ENCODE measurements around the gene POLE3.
"Not testable (repeated sequence)": the region's sequence is repeated elsewhere in the genome, so short reads cannot be mapped to it uniquely, and the experiment has no call there.

Gene POLE3

DNA sequence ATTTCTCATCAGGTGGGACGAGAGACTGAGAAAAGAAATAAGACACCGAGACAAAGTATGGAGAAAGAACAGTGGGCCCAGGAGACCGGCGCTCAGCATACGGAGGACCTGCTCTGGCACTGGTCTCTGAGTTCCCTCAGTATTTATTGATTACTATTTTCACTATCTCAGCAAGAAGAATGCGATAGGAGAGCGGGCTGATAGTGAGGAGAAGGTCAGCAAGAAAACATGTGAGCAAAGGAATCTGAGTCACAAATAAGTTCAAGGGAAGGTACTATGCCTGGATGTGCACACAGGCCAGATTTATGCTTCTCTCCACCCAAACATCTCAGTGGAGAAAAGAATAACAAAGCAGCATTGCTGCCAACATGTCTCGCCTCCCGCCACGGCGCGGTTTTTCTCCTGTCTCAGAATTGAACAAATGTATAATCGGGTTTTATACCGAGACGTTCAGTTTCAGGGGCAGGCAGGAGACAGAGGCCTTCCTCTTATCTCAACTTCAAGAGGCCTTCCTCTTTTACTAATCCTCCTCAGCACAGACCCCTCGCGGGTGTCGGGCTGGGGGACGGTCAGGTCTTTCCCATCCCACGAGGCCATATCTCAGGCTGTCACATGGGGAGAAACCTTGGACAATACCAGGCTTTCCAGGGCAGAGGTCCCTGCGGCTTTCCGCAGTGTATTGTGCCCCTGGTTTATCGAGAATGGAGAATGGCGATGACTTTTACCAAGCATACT is 31.2 kb downstream of the POLE3 start:
- in situ Hi-C loops (cut with HindIII; ENCODE audit: low sequenced_read_pairs): not testable (repeated sequence)

DNA sequence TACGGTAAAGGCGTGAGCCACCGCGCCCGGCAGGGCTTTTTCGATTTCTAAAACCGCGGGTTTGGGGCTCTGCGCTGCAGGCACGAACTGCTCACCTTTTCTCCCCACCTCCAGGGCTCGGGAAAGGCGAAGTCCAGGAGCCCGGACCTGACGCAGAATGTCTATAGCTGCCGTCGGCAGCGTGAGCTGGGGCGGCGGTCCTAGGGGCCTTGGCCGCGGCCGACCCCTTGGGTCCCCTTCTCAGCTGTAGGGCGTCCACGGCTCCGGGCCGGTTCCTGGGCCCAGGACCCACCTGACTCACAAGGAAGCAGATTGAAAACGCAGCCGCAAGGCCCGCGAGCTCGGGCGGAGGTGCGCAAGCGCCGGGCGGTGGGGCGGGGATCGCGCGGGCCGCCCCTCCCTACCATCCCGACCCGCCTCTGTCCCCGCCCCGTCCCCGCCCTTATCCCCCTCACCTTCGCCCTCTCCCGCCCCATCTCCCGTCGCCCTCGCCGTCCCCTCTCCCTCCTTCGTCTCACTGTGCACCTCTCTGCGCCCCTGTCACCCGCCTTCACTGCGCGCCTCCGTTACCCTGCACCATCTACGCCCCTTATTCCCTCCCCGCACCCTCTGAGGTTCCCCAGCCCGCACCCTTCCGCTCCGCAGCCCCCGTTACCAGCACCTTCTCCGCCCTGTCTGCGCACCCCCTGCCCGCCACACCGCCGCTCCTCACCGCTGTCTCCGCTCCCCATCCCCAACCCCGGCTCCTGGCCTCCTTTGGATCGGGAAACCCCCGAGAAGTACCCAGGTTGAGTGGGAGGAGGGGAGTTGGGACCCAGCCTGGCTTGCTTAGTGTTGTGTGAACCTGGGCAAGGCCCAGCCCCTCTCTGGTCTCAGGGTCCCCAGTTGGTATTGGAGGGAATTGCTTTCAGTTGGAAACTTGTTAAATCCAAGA is 33.6 kb downstream of the POLE3 start, which contains the start of gene HDHD3:
Gene HDHD3, minus strand, starts transcription at position 353 of the 934 bp plus-strand sequence. CDS start 2,632 bp downstream, outside the sequence.
- in situ Hi-C loops (cut with HindIII; ENCODE audit: low sequenced_read_pairs): no loop called here

DNA sequence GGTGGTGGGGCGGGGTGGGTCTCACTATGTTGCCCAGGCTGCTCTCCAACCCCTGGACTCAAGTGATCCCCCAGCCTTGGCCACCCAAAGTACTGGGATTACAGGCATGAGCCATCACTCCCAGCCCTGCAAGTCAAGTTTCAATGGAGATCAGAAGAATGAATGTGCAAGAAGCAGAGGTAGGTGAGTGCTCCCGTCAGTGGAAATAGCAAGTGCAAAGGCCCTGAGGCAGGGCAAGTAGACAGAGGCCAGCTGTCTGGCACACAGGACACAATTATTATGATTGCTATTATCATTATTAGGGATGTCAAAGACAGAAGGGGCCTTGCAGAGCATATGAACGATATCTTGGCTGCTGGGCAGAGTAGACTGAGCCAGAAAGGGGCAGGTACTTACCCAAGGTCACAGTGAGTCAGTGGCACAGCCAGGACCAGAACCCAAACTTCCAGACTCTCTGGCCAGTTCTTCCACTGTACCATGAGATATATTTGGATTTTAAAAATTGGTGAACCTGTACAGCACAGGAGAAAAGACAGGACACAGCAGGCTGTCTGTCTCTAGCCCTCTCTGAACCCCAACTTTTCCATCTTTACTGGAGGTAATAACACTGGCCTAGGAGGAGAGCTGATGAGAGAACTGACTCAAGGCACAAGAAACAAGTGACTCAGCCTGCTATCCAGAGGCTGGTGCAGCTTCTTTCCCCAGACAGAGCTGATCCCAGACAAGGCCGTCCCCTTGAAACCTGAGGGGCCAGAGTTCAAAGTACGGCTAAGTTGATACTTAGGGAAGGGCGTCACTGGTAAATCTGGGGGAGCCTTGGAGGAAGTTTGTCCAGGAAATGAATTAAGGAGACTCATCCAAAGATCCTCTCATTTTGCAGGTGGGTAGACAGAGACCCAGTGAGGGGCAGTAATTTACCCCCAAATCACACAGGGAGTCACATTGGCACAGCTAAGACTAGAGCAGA is 35.1 kb downstream of the POLE3 start:
- in situ Hi-C loops (cut with HindIII; ENCODE audit: low sequenced_read_pairs): no loop called here

DNA sequence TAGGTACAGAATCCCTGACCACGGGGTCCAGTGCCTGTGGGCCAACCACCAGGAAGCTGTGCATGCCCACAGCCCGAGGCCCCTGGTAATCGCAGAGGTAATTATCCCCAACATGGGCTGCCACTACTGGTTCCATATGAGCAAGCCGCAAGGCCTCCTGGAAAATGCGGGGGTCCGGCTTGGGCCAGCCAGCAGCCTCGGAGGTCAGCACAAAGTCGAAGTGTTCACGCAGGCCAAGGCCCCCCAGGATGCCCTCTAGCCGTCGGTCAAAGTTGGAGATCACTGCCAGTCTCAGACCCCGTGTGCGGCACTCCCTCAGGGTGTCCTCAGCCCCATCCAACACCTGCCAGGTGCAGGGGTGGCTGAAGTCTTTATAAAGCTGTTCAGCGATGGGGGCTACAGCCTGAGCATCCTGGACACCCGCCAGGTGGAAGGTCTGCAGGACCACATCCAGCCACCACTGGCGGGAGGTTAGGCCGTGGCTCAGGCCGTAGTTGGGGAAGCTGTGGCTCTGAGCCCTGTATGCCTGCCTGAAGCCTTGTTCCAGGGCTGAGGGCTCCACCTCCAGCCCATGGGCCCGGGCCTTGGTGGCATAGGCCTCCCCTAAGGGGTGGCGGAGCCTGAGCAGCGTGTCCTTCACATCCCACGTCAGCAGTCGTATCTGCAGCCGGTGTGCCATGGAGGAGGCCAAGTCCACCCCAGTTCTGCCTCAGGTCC is 36.6 kb downstream of the POLE3 start:
- in situ Hi-C loops (cut with HindIII; ENCODE audit: low sequenced_read_pairs): no loop called here

DNA sequence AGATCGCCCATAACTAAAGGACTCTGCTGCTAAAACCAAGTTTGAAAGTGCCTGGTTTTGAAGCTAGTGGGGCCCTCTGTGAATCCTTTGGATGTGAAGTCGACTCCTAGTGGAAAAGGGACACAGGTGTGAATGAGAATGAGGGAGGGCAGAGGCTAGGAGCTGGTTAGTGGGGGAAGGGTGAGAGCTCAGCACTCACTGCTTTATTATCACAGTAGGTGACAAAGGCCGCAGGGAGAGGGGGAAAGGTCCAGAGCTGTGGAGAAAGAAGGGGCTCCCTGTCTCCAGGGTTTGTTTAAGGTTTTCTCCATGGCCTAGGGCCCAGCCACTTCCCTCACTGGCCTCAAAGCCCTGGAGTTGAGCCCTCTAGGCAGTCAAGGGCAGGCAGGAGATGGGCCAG is 37.2 kb downstream of the POLE3 start:
- in situ Hi-C loops (cut with HindIII; ENCODE audit: low sequenced_read_pairs): no loop called here

DNA sequence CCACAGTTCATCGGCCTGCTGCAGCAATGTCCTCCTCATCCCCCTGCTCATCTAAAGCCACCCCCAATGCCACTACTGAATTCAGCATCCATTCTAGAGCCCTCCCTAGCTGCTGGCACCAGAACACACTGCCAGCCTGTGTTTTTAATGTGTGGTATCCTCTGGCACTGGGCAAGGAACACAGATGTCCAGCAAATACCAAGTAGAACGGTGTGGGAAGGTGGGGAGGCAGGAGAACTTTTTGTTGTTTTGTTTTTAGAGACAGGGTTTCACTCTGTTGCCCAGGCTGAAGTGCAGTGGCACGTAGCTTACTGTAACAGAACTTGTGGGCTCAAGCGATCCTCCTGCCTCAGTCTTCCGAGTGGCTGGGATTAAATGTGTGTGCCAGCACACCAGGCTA is 38.4 kb downstream of the POLE3 start:
- in situ Hi-C loops (cut with HindIII; ENCODE audit: low sequenced_read_pairs): no loop called here

DNA sequence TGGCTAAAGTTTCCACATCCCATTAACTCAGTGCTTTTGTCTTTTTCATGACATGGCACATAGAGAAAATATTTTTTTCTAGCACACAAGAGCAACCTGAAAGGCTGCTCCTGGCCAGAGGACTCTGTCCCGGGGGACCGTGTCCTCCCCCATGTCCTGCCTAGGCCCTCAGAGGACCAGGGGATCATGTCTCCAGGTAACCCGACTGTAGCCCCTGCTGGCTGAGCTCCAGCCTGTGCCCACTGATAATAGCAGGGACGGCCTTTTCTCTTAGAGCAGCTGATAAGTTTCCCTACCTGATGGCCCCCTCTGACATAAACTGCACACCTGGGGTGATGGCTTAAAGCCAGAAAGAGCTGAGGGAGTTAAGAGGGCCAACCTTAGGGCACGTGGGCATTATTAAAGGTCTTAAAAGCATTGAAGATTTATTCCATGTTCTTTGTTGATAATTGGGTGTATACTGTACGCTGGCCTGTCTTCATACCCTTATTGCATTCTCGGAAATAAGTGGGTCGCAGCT is 39.6 kb downstream of the POLE3 start:
- in situ Hi-C loops (cut with HindIII; ENCODE audit: low sequenced_read_pairs): no loop called here

DNA sequence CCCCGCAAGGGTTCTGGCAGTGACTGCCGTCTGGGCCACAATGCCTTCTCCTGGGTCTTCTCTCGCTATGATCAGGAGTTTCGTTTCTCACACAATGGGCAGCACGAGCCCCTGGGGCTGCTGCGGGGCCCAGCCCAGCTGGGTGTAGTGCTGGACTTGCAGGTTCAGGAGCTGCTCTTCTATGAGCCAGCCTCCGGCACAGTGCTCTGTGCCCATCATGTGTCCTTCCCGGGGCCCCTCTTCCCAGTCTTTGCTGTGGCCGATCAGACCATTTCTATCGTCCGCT is 40.7 kb downstream of the POLE3 start:
- in situ Hi-C loops (cut with HindIII; ENCODE audit: low sequenced_read_pairs): no loop called here

DNA sequence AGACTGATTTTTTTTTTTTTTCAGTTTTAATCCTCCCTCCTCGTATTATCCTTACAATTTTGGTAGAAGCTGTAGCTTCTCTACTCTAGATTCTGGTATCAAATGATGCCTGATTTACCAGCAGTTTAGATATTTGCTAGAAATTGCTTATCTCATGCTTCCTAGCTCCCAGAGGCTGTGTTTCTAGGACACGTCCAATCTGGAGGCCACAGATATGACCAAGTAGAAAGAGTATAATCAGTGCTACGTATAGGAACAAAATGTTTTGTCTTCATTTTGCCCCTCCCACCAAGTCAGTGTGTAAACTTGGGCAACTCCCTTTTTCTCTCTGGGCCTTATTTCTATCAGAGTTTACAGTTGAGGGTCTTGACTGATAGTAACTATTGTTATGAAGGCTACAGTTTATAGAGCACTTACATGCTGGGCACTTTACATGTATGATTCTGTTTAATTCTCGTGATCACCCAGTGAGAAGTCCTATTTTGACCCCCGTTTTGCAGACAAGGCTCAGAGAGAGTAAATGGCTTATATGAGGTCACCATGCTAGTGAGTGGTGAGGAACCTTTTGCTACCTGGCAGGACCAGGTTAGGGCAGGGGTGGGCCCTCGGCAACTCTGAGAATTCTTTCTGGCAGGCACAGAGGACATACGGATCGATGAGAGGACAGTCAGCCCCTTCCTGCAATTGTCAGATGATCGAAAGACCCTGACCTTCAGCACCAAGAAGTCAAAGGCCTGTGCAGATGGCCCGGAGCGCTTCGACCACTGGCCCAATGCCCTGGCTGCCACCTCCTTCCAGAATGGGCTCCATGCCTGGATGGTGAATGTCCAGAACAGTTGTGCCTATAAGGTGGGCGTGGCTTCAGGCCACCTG is 41.3 kb downstream of the POLE3 start:
- in situ Hi-C loops (cut with HindIII; ENCODE audit: low sequenced_read_pairs): no loop called here

DNA sequence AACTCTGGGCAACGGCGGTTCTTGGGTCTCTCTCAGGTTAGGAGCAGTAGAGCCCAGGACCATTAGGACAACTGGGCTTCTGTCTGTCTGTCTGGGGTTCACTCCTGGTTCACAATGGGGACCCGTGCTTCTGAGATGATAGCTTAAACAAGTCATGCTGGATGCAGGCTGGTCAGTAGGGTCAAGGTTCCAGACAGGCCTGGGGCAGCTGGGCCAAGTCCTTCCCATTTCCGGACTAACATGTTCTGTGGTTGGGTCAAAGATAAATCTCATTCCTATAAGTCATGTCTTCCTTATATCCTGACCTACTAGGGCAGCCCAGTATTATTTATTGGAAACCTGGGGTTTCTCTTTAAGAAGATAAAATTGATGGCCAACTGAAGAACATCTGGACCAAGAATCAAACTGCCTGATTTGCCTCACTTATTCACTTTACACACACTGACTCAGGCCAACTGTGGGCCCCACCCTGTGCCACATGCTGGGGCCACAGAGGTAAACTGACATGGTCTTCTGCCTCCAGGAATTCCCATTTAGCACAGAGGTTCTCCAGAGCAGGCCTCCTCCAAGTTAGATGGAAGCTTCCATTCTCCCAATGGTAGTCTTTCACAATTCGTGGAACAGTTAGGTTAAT is 42.0 kb downstream of the POLE3 start:
- in situ Hi-C loops (cut with HindIII; ENCODE audit: low sequenced_read_pairs): no loop called here

DNA sequence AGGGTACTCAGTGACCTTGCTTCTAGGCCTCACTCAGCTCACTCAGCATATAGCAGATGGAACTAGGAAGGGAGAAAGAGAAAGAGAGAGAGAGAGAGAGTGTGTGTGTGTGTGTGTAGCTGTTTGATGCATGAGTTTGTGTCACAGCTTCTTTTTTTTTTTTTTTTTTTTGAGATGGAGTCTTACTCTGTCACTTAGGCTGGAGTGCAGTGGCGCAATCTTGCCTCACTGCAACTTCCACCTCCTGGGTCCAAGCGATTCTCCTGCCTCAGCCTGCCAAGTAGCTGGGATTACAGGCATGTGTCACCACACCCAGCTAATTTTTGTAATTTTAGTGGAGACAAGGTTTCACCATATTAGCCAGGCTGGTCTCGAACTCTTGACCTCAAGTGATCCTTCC is 44.8 kb downstream of the POLE3 start:
- in situ Hi-C loops (cut with HindIII; ENCODE audit: low sequenced_read_pairs): not testable (repeated sequence)

DNA sequence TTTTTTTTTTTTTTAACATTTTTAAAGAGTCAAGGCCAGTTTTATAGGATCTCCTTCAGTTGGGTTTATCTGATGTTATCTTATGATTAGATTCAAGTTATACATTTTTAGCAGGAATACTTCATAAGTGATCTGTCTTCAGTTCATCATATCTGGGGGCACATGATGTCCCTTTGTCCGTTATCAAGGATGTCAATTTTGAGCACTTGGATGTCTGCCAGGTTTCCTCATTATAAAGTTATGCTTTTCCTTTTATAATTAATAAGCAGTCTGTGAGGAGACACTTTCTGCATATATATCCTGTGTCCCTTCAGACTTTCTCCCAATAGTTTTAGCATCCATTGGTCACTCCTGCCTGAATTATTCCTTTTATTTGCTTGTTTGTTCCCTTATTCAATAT is 45.5 kb downstream of the POLE3 start:
- in situ Hi-C loops (cut with HindIII; ENCODE audit: low sequenced_read_pairs): no loop called here

DNA sequence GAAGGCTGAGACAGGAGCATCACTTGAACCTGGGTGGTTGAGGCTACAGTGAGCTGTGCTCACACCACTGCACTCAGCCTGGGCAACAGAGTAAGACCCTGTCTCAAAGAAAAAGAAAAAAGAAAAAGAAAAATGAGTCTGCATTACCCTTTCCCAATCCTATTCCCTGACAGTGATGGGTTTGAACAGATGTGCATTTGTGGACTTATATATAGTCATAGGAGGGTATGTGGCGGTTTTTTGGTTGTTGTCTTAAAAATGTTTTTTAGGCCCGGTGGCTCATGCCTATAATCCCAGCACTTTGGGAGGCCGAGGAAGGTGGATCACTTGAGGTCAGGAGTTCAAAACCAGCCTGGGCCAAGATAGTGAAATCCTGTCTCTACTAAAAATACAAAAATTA is 47.1 kb downstream of the POLE3 start:
- in situ Hi-C loops (cut with HindIII; ENCODE audit: low sequenced_read_pairs): no loop called here

DNA sequence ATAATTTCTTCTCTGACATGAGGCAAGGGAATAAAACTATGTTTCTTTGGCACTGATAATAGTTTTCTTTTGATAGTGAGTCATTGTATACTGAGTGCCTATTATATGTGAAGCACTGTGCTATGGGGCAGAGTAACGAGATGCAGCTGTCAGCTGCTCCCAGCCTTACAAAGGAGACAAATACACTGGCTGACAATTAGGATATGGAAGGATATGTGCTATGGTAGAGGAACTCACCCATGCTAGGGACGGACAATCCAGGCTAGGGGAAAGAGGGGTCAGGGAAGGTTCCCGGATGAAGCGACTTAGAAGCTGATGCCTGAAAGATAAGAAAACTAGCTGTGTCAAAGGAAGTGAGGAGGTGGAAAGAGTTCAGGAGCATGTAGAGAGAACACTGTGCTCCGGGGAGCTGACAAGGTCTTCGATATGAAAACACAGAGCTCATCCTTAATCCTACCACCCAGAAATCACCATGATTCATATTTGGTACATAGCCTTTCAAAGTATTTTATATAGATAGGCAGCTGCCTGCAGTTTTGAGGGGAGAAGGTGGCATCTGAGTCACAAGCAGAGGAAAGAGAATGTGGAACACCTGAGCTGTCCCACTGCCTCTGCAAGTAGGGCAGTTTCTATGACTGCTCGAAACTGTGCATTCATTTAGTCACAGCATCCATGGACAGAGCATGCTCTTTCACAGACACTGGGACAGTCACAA is 49.0 kb downstream of the POLE3 start:
- in situ Hi-C loops (cut with HindIII; ENCODE audit: low sequenced_read_pairs): no loop called here

DNA sequence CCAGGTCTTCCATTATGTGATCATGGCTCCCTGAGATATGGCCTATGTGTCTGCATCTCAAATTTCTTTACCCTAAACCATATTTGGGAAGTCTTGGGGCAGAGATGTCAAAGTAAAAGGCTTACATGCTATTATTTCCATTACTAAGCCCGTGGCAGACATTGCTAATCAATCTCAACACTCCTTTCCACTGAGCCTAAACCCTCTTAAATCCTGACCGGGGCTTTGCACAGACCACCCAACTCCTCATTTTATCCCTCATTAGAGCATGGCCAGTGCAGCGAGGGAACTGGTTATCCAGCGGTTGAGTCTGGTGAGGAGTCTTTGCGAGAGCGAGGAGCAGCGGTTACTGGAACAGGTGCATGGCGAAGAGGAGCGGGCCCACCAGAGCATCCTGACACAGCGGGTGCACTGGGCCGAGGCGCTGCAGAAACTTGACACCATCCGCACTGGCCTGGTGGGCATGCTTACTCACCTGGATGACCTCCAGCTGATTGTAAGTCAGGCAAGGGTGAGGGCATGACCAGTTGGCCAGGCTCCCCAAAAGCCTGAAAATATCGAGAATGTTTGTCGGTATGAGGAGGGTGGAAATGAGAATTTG is 50.1 kb downstream of the POLE3 start:
- in situ Hi-C loops (cut with HindIII; ENCODE audit: low sequenced_read_pairs): no loop called here

DNA sequence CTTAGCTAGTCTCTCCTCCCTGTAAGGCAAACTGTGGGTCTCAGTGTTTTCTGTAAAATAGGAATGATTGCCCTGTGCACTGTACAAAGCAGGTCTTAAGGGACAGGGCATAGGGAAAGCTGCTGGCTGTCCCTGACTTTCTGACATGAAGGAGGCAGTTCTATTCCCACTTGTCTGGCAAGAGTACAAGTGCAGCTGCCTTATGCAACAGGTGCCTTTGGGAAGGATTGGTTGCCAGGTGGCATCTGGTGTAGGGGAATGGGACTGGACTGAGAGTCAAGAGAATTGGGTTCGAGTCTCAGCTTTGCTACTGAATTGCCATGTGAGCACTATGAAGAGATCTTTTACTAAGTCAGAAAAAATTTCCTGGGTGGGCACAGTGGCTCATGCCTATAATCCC is 51.1 kb downstream of the POLE3 start:
- in situ Hi-C loops (cut with HindIII; ENCODE audit: low sequenced_read_pairs): no loop called here
